ENCODE measurements around the gene S100A13.

DNA sequence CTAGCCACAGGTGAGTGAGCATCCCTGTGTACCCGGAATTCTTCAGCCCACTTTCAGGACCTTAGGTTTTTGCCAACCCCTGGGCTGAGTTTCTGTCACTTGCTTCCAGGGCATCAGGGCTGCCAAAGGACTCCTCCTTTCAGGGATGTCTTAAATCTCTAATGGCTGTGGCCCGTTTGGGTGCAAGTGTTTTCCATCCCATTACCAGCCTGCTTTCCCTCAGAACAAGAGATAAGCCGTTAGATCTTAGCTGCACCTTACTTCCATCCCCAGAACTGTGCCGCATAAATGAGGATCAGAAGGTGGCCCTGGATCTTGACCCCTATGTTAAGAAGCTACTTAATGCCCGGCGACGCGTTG is 31.9 kb upstream of the S100A13 start:
- TF ChIP-seq, protein P1, sequence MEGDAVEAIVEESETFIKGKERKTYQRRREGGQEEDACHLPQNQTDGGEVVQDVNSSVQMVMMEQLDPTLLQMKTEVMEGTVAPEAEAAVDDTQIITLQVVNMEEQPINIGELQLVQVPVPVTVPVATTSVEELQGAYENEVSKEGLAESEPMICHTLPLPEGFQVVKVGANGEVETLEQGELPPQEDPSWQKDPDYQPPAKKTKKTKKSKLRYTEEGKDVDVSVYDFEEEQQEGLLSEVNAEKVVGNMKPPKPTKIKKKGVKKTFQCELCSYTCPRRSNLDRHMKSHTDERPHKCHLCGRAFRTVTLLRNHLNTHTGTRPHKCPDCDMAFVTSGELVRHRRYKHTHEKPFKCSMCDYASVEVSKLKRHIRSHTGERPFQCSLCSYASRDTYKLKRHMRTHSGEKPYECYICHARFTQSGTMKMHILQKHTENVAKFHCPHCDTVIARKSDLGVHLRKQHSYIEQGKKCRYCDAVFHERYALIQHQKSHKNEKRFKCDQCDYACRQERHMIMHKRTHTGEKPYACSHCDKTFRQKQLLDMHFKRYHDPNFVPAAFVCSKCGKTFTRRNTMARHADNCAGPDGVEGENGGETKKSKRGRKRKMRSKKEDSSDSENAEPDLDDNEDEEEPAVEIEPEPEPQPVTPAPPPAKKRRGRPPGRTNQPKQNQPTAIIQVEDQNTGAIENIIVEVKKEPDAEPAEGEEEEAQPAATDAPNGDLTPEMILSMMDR (IDR thresholded peaks at IDR 0.05; ENCODE audit: insufficient read depth, low read length, poor library complexity, severe bottlenecking): no peak
- no peak for TF ChIP-seq EZH2phosphoT487 (conservative IDR thresholded peaks at IDR 0.05; ENCODE audit: low read length)
